ENCODE data around the gene FAM50A. TPM values are rescaled to one million over a fixed set of nuclear protein-coding genes. Genes with fewer than 3 reads are reported as not detected.

Gene FAM50A
- total RNA-seq, 1 donor from 2014 or later = 108 TPM

GRCh38 chrX:154482786-154483185, 38.8 kb downstream of the FAM50A start:
- H3K4me3 Mint-ChIP-seq (ENCODE audit: unreplicated experiment) = no peak overlapping the region
- no peaks in the 10 kb centered on the region for H3K27me3 Mint-ChIP-seq (ENCODE audit: low read depth)
- peaks cover 3% of the 10 kb centered on the region for H3K36me3 Mint-ChIP-seq (ENCODE audit: low read depth)
- H3K27ac Mint-ChIP-seq (ENCODE audit: unreplicated experiment) = no peak overlapping the region
- H3K9me3 Mint-ChIP-seq (ENCODE audit: low read depth) = peaks cover 4% of the 10 kb centered on the region
- H3K4me1 Mint-ChIP-seq (ENCODE audit: low read depth) = peaks cover 14% of the 10 kb centered on the region
- DNase-seq (ENCODE audit: low spot score) = no peak
- TF ChIP-seq, protein P1, sequence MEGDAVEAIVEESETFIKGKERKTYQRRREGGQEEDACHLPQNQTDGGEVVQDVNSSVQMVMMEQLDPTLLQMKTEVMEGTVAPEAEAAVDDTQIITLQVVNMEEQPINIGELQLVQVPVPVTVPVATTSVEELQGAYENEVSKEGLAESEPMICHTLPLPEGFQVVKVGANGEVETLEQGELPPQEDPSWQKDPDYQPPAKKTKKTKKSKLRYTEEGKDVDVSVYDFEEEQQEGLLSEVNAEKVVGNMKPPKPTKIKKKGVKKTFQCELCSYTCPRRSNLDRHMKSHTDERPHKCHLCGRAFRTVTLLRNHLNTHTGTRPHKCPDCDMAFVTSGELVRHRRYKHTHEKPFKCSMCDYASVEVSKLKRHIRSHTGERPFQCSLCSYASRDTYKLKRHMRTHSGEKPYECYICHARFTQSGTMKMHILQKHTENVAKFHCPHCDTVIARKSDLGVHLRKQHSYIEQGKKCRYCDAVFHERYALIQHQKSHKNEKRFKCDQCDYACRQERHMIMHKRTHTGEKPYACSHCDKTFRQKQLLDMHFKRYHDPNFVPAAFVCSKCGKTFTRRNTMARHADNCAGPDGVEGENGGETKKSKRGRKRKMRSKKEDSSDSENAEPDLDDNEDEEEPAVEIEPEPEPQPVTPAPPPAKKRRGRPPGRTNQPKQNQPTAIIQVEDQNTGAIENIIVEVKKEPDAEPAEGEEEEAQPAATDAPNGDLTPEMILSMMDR (IDR thresholded peaks at IDR 0.05) = no peak

- H3K27me3 Mint-ChIP-seq (ENCODE audit: low read depth) = no peaks in the 10 kb centered on the region
- TF ChIP-seq, protein P1 (IDR thresholded peaks at IDR 0.05) = no peak
- peaks cover 4% of the 10 kb centered on the region for H3K9me3 Mint-ChIP-seq (ENCODE audit: low read depth)
- no peak overlapping the region for H3K4me3 Mint-ChIP-seq (ENCODE audit: unreplicated experiment)
- H3K27ac Mint-ChIP-seq (ENCODE audit: unreplicated experiment) = no peak overlapping the region
- no peak for DNase-seq (ENCODE audit: low spot score)
- peaks cover 14% of the 10 kb centered on the region for H3K4me1 Mint-ChIP-seq (ENCODE audit: low read depth)
- H3K36me3 Mint-ChIP-seq (ENCODE audit: low read depth) = peaks cover 7% of the 10 kb centered on the region
These were observed 39.4 kb downstream of the FAM50A start for GRCh38 chrX:154483325-154483724.

GRCh38 chrX:154484255-154485149, 40.6 kb downstream of the FAM50A start:
- Mint-ChIP-seq H3K27ac (ENCODE audit: unreplicated experiment) (no peak overlapping the region), H3K9me3 (ENCODE audit: low read depth) (peaks cover 4% of the 10 kb centered on the region), H3K36me3 (ENCODE audit: low read depth) (peaks cover 7% of the 10 kb centered on the region), H3K4me3 (ENCODE audit: unreplicated experiment) (no peak overlapping the region), H3K27me3 (ENCODE audit: low read depth) (no peaks in the 10 kb centered on the region), H3K4me1 (ENCODE audit: low read depth) (peaks cover 14% of the 10 kb centered on the region)
- DNase-seq (ENCODE audit: low spot score) = no peak
- TF ChIP-seq, protein P1 (IDR thresholded peaks at IDR 0.05) = no peak

DNA sequence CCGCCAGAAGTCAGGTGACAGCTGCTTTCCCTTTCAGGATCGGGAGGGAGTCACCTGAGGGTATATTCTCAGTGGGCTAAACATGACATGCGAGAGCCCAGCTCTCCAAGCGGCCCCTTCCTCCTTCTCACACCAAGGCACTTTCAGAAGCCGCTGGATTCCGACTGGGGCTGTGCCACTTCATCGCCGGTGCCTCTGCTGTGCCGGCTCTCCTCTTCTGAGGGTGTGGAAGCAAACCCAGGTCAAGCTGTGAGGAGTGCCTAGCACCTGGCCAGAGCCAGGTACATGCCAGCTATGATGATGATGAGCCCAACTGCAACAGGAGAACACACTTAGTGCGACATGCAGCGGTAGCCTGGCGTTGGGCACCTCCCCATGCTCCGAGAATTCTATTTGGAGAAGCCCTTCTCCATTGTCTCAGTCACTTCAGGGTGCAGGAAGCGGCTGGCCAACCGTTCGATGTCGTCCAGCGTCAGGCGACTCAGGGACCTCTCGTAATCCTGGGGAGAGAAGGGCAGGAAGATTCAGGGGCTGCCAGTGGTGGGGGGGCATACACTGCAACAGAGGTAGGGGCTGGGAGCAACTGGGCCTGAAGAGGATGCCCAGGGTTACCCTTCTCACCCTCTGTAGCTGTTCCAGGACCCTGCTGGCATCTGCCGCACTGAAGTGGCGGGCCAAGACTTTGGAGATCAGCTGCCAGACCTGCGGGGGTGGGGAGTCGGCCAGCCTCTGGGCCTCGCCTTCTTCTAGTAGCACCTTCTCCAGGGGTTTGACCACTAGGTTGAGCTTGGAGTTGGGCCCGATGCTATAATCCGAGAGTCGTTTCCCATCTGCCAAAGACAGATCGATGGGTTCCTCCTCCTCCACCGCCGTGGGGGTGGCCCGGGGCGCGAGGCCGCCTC, 41.5 kb downstream of the FAM50A start:
- Mint-ChIP-seq H3K9me3 (ENCODE audit: low read depth) (peaks cover 4% of the 10 kb centered on the region), H3K27me3 (ENCODE audit: low read depth) (no peaks in the 10 kb centered on the region), H3K36me3 (ENCODE audit: low read depth) (peaks cover 7% of the 10 kb centered on the region), H3K4me3 (ENCODE audit: unreplicated experiment) (peak overlapping the region; percentile 66), H3K27ac (ENCODE audit: unreplicated experiment) (no peak overlapping the region), H3K4me1 (ENCODE audit: low read depth) (peaks cover 16% of the 10 kb centered on the region)
- TF ChIP-seq, protein P1 (IDR thresholded peaks at IDR 0.05) = no peak
- DNase-seq (ENCODE audit: low spot score) = no peak

GRCh38 chrX:154486052-154486395, 42.1 kb downstream of the FAM50A start:
- TF ChIP-seq, protein P1 (IDR thresholded peaks at IDR 0.05) = no peak
- Mint-ChIP-seq H3K36me3 (ENCODE audit: low read depth) (peaks cover 7% of the 10 kb centered on the region), H3K27me3 (ENCODE audit: low read depth) (no peaks in the 10 kb centered on the region), H3K9me3 (ENCODE audit: low read depth) (peaks cover 4% of the 10 kb centered on the region), H3K27ac (ENCODE audit: unreplicated experiment) (no peak overlapping the region), H3K4me3 (ENCODE audit: unreplicated experiment) (peak overlapping the region; percentile 19), H3K4me1 (ENCODE audit: low read depth) (peaks cover 16% of the 10 kb centered on the region)
- peak; percentile 89 for DNase-seq (ENCODE audit: low spot score)
